NB4 (cell line): ENCODE measurements around the gene CEP170B.

ENCODE experiments used
- MYC ChIP-seq: IDR thresholded peaks from 2 replicates; pipeline ENCODE4 v1.6.1; 2011; ENCODE audit warnings: low read depth, low read length
- POLR2A ChIP-seq: IDR thresholded peaks from 2 replicates; pipeline ENCODE4 v1.6.1; 2011; ENCODE audit warnings: mild to moderate bottlenecking; ENCODE audit not compliant: insufficient read length; ENCODE audit errors: extremely low read depth
- TF ChIP-seq, protein P1 (sequence below): IDR thresholded peaks from one replicate; pipeline ENCODE4 v1.5.1; 2012; ENCODE audit warnings: low read depth, low read length
- TF ChIP-seq, protein P2 (sequence below): IDR thresholded peaks from 2 replicates; pipeline ENCODE4 v1.6.1; 2011; ENCODE audit warnings: low read depth, low read length

DNA sequence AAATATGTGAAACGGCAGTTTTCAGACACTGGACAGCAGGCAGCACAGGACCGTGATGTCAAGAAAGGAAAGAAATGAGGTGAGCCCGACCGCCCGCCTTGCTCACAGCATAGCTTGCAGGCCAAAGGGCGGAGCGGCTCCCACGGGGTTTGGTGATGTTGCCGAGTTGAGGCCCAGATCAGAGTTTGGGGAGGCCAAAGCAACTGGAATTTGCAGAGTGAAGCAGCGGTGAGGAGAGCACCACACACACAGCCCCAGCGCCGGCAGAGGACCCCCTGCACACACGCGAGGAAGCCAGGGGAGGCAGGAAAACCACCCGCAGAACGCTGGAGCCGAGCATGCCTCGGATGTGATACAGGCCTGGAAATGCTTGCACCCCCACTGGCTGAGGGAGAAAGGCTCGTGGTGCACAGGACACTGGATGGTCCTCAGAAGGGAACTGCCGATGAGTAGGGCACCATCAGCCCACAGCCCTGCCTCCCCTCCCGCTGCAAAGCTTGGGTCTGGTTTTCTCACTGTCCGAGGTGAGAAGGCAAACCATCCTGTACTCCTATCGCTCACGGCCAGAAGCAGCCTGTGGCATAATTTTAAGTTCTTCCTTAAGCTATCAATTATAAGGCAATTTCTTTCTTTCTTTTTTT is 33.9 kb downstream of the CEP170B start:
- TF ChIP-seq, protein P1, sequence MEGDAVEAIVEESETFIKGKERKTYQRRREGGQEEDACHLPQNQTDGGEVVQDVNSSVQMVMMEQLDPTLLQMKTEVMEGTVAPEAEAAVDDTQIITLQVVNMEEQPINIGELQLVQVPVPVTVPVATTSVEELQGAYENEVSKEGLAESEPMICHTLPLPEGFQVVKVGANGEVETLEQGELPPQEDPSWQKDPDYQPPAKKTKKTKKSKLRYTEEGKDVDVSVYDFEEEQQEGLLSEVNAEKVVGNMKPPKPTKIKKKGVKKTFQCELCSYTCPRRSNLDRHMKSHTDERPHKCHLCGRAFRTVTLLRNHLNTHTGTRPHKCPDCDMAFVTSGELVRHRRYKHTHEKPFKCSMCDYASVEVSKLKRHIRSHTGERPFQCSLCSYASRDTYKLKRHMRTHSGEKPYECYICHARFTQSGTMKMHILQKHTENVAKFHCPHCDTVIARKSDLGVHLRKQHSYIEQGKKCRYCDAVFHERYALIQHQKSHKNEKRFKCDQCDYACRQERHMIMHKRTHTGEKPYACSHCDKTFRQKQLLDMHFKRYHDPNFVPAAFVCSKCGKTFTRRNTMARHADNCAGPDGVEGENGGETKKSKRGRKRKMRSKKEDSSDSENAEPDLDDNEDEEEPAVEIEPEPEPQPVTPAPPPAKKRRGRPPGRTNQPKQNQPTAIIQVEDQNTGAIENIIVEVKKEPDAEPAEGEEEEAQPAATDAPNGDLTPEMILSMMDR: no peak
- no peak for TF ChIP-seq POLR2A
- TF ChIP-seq, protein P2, sequence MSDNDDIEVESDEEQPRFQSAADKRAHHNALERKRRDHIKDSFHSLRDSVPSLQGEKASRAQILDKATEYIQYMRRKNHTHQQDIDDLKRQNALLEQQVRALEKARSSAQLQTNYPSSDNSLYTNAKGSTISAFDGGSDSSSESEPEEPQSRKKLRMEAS: no peak
- no peak for TF ChIP-seq MYC
